Ectodermal cell (in vitro differentiated cells): ENCODE data around the gene SLC25A1.
"Not testable (repeated sequence)": the region's sequence is repeated elsewhere in the genome, so short reads cannot be mapped to it uniquely, and the experiment has no call there.

Source experiments
- H3K27ac ChIP-seq: 2 replicates; pipeline ENCODE4 v1.7.0; 2013; ENCODE audit warnings: mild to moderate bottlenecking, low read depth, low read length; ENCODE audit not compliant: insufficient read depth, poor library complexity, severe bottlenecking
- H3K27me3 ChIP-seq: 2 replicates; pipeline ENCODE4 v1.7.0; 2013; ENCODE audit warnings: mild to moderate bottlenecking, low read length; ENCODE audit not compliant: insufficient read depth, control insufficient read depth, poor library complexity, severe bottlenecking
- H3K36me3 ChIP-seq: one replicate; pipeline ENCODE4 v1.7.0; 2013; ENCODE audit warnings: low read length; ENCODE audit not compliant: control insufficient read depth, insufficient read depth
- H3K4me1 ChIP-seq: one replicate; pipeline ENCODE4 v1.7.0; 2013; ENCODE audit warnings: low read length; ENCODE audit not compliant: control insufficient read depth, insufficient read depth
- H3K4me3 ChIP-seq: 2 replicates; pipeline ENCODE4 v1.7.0; 2013; ENCODE audit warnings: low read depth, low read length, control low read depth; ENCODE audit not compliant: insufficient read depth
- H3K9me3 ChIP-seq: 2 replicates; pipeline ENCODE4 v1.7.0; 2013; ENCODE audit warnings: mild to moderate bottlenecking, low read length, moderate library complexity; ENCODE audit not compliant: control insufficient read depth
- WGBS, 2 experiments: methylation state at CpG; one replicate each; pipeline ENCODE4 v1.1.7; 2013; ENCODE audit warnings: missing lambda C conversion rate in 2 of 2; 5-methylcytosine and 5-hydroxymethylcytosine counted together

Gene SLC25A1

DNA sequence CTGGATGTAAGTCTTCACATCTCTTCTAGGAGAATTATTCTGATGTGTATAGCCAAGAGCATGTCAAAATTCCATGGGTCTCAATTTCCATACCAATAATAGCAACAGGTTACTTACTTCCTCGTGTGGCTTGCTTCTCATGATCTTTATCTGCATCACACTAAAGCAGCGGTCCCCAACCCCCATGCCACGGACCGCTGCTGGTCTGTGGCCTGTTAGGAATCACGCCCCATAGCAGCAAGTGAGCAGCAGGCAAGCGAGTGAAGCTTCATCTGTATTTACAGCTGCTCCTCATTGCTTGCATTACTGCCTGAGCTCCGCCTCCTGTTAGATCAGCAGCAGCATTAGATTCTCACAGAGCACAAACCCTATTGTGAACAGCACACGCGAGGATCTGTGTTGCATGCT, 28.9 kb upstream of the SLC25A1 start:
- no peaks in the 10 kb centered on the region for H3K27me3 ChIP-seq
- WGBS, 2 experiments: 84 to 86% methylated on average over 9 of the region's 9 CpGs
- no peaks in the 10 kb centered on the region for H3K36me3 ChIP-seq
- H3K4me1 ChIP-seq: no peaks in the 10 kb centered on the region
- H3K9me3 ChIP-seq: no peaks in the 10 kb centered on the region
- no peak overlapping the region for H3K27ac ChIP-seq
- no peak overlapping the region for H3K4me3 ChIP-seq

DNA sequence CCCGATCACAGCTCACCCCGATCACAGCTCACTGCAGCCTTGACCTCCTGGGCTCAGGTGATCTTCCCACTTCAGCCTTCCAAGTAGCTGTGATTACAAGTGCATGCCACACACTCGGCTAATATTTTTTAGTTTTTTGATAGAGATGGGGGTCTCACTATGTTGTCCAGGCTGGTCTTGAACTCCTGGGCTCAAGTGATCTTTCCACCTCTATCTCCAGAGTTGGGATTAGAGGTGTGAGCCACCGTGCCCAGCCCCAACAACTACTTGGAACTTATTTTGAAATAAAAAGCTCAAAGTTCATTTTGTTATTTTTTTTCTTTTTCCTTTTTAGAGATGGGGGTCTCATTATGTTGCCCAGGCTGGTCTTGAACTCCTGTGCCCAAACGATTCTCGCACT, 27.8 kb upstream of the SLC25A1 start:
- Histone ChIP-seq H3K36me3 (no peaks in the 10 kb centered on the region), H3K4me3 (no peak overlapping the region), H3K27ac (no peak overlapping the region), H3K9me3 (no peaks in the 10 kb centered on the region), H3K4me1 (no peaks in the 10 kb centered on the region), H3K27me3 (no peaks in the 10 kb centered on the region)
- WGBS, 2 experiments: 90 to 94% methylated on average over 6 of the region's 6 CpGs

DNA sequence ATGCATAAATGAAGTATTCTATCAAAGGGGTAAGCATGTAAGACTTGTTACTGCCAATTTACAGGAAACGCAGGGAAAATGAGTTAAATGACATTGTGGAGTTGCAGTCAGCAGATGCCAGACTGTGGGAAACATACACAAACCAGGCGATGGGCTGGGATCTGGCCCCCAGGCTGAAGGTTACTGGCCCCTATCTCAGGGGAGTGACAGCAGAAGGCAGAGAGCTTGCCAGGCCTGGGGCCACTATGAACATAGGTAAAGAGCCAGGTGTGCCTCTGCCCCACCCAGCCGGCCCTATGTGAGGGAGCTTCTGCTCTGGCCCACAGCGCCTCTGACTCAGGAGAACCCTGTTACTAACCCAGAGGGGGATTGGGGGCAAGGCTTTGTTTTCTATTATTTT, 26.1 kb upstream of the SLC25A1 start:
- Histone ChIP-seq H3K9me3 (no peaks in the 10 kb centered on the region), H3K27me3 (no peaks in the 10 kb centered on the region), H3K27ac (no peak overlapping the region), H3K36me3 (no peaks in the 10 kb centered on the region), H3K4me3 (no peak overlapping the region), H3K4me1 (no peaks in the 10 kb centered on the region)
- 95 to 98% methylated on average over 4 of the region's 4 CpGs for WGBS, 2 experiments

DNA sequence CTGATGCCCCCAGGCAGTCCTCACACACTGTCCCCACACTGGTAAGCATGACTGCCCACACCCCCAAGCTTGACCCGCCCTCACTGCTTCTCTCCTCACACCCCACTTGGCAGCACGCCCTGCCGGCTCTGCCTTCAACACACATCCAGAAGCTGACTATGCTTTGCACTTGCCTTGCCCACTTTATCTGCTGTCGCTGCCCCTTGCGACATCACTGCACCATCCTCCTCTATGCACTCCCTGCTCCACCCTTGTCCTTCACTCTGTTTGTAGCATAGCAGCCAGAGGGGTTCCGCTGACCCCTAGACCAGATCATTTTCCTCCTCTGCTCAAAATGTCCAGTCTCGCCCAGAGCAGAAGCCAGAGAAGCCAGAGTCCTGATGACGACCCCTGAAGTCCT, 25.3 kb upstream of the SLC25A1 start:
- Histone ChIP-seq H3K27me3 (no peaks in the 10 kb centered on the region), H3K4me3 (no peak overlapping the region), H3K27ac (no peak overlapping the region), H3K4me1 (no peaks in the 10 kb centered on the region), H3K9me3 (no peaks in the 10 kb centered on the region), H3K36me3 (no peaks in the 10 kb centered on the region)
- WGBS, 2 experiments: 93 to 96% methylated on average over 8 of the region's 8 CpGs

DNA sequence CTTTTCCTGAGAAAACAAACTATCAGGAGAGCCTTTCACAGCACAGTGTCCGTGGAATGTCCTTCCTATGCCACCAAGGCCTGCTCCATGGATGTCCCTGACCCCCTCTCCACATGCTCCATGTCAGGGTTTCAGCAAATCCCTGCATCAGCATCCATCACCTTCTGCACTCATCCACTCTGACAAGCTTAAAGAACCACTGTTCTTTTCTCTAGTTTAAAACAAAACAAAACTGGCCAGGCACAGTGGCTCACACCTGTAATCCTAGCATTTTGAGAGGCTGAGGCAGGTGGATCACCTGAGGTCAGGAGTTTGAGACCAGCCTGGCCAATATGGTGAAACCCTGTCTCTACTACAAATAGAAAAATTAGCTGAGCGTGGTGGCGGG, 24.3 kb upstream of the SLC25A1 start:
- H3K4me1 ChIP-seq, H3K36me3 ChIP-seq, H3K4me3 ChIP-seq, H3K9me3 ChIP-seq, H3K27ac ChIP-seq, H3K27me3 ChIP-seq: not testable (repeated sequence)
- WGBS, 2 experiments: 94 to 96% methylated on average over 3 of the region's 3 CpGs

DNA sequence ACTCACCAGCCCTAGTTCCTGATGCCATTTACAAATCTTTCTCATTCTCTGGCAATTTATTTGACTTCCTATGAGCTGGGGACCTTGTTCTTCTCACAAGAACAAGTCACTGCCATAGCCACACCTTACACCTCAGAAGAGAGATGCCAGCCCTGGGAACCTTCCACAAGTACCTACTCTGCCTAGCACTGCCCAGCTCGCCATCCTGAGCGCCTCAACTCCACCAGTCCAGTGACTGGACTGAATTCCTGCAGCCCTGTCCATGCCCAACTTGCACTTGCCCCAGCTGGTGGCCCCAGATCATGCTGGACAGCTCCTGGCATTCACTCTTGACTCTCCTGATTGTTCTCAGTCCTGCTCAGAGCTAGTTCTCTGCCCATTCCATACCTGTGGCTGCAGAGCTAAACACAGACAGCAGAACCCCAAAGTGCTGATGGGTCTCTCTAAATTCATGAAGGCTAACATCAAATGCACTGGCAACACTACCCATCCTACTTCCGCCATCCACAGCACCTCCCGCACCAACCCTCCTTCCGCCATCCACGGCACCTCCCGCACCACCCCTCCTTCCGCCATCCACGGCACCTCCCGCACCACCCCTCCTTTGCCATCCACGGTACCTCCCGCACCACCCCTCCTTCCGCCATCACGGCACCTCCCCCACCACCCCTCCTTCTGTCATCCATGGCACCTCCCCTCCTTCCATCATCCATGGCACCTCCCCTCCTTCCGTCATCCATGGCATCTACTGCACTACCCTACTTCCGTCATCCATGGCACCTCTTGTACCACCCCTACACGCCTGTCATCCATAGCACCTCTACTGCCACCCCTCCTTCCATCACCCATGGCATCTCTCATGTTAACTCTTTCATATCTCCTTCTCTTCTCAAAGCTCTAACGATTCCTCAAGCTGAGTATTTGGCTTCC, 23.6 kb upstream of the SLC25A1 start:
- Histone ChIP-seq H3K9me3 (no peaks in the 10 kb centered on the region), H3K36me3 (no peaks in the 10 kb centered on the region), H3K4me3 (no peak overlapping the region), H3K4me1 (no peaks in the 10 kb centered on the region), H3K27me3 (no peaks in the 10 kb centered on the region), H3K27ac (no peak overlapping the region)
- 94 to 95% methylated on average over 18 of the region's 18 CpGs for WGBS, 2 experiments

DNA sequence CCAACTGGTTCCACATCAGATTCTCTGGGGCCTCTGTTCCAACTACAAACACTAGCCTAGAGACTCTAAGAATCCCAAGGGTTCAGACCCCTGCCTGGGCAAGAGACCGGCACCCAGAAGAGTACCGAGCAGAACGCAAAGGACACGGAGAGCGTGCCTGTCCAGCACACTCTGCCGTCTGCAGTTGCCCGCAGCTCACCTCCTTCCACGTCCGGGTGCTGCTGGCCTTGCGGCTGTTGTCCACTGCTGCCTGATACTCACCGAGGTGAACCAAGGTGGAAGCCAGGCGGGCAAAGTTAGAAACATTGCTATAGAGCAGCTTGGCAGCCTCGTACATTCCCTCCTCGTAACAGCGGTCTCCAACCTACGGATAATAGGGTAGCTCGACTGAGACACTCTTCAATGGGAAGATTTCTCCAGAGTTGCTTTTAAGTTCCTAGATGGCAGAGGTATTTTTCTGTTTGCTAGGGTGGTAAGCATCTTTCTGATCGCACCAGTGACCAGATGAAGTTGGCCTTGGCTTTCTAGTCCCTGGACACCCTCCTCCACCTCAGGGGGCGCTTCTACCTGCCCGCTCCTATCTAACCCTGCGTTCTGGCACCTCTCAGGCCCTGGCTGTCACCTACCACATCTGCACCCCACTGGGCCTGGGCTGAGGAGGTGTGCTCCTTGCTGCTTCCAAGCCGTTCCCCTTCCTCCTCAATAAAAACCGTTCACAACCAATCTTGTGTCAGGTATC, 22.8 kb upstream of the SLC25A1 start:
- Histone ChIP-seq H3K27ac (no peak overlapping the region), H3K4me1 (no peaks in the 10 kb centered on the region), H3K36me3 (no peaks in the 10 kb centered on the region), H3K4me3 (no peak overlapping the region), H3K9me3 (no peaks in the 10 kb centered on the region), H3K27me3 (no peaks in the 10 kb centered on the region)
- WGBS, 2 experiments: 95 to 97% methylated on average over 23 of the region's 23 CpGs

DNA sequence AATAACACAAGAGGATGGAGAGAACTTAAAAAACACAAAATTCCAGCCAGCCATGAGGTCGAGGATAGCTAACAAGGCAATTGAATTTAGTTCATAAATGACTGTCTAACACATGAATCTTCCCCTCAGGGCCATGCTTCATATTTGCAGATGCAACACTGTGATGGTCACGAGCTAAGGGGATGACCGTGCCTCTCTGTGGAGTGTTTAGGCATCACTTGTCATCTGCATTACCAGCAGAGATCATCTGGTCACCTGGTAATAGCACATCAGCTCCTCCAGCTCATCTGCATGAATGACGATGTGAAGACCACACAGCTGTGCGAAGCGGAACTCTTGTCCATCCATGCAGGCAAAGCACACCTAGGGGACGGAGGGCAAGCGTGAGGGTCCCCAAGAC, 20.9 kb upstream of the SLC25A1 start:
- no peak overlapping the region for H3K27ac ChIP-seq
- no peaks in the 10 kb centered on the region for H3K9me3 ChIP-seq
- H3K4me3 ChIP-seq: no peak overlapping the region
- WGBS, 2 experiments: 96 to 97% methylated on average over 8 of the region's 8 CpGs
- H3K36me3 ChIP-seq: no peaks in the 10 kb centered on the region
- H3K4me1 ChIP-seq: no peaks in the 10 kb centered on the region
- H3K27me3 ChIP-seq: no peaks in the 10 kb centered on the region

DNA sequence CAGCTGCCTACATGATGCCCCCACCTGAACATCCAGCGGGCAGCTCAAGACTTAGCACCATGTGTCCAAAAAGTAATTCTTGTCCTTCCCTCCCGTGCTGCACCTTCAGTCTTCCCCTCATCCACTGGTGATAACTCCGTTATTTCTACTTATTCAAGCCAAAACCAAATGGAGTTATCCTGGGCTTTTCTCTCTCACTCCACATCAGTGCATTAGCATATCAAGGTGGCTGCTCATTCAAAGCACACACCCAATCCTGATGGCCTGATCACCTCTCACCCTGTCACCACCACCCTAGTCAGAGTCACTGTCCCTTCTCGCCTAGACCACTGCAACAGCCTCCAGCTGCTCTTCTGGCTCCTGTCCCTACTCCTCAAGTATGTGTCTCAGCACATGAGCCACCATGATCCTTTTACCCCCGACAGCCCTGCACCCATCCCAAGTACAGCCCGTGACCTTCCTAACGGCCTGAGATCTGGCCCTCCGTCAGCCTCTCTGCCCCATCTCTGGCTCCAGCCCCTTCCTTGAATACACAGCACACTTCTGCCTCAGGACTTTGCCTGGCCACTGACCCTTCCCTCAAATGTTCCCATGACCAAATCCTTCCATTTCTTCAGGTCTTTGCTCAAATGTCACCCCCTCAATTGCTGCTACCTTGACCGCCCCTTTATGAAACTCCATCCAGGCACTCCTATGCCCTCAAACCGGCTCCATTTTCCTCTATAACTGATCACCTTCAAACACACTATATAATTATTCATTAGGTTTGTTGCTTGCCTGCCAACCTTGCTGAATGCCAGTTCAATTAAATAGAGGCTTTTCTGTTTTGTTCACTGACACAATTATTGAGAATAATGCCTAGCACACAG, 19.7 kb upstream of the SLC25A1 start:
- 93% methylated on average over 10 of the region's 10 CpGs for WGBS, 2 experiments
- Histone ChIP-seq H3K9me3 (no peaks in the 10 kb centered on the region), H3K4me1 (no peaks in the 10 kb centered on the region), H3K27me3 (no peaks in the 10 kb centered on the region), H3K27ac (no peak overlapping the region), H3K36me3 (no peaks in the 10 kb centered on the region), H3K4me3 (no peak overlapping the region)
